Sigmoid colon (tissue), 4 donors: Measurements from ENCODE around the gene GLA.

Experiments used
- EP300 ChIP-seq, 4 donors: sonication (generic); formaldehyde crosslinking; IDR thresholded peaks; one replicate each; pipeline ENCODE4 v1.6.1; 2017; ENCODE audit warnings: antibody characterized with exemption in 4 of 4
- TF ChIP-seq, protein P1 (sequence below), 4 experiments: fragments of 450-650 bp in 3 of 4; fragments of 200-600 bp in 1 of 4; IDR thresholded peaks; one replicate each; pipeline ENCODE4 v1.5.1; 2016 to 2019; ENCODE audit warnings: antibody characterized with exemption in 4 of 4, mild to moderate bottlenecking in 3 of 4, moderate library complexity in 2 of 4

DNA sequence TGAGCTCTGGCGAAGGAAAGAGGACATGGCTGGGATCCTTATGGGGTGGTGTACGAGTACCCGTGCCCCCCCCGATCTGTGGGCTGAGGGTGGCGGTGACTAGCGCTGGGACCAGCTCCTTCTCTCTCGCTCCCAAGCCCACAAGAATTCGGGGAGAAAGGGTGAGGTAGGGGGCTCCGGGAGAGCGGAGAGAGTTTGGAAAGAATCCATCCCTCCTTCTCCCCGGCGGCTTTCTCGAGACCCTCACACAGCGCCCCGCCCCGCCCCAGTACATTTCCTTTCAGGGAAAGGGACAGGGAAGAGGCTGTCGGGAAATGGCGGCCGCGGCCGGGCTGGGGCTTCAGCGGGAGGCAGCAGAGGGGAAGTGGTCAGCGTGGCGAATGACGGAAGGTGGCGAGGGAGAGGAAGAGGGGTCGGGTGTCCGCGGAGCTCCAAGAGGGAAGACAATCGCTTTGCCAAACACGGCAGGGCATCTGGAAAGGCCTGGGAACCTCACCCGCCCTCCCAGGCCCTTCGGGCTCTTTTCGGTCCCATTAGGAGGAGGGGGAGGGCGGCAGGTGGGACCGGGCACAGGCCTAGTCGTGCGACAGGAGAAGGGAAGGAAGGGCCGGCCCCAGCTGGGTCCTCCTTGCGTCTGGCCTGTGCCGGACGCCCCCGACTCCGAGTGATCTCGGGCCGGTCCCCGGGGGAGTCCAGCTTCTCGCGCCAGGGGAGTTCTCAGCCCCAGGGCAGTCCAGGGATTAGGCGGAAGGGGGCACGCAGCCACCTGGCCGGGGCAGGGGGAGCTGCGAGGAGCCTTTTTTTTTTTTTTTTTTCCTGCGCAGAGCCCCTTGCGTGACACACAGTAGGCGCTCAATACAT is 10.5 kb upstream of the GLA start:
- TF ChIP-seq, protein P1, sequence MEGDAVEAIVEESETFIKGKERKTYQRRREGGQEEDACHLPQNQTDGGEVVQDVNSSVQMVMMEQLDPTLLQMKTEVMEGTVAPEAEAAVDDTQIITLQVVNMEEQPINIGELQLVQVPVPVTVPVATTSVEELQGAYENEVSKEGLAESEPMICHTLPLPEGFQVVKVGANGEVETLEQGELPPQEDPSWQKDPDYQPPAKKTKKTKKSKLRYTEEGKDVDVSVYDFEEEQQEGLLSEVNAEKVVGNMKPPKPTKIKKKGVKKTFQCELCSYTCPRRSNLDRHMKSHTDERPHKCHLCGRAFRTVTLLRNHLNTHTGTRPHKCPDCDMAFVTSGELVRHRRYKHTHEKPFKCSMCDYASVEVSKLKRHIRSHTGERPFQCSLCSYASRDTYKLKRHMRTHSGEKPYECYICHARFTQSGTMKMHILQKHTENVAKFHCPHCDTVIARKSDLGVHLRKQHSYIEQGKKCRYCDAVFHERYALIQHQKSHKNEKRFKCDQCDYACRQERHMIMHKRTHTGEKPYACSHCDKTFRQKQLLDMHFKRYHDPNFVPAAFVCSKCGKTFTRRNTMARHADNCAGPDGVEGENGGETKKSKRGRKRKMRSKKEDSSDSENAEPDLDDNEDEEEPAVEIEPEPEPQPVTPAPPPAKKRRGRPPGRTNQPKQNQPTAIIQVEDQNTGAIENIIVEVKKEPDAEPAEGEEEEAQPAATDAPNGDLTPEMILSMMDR (IDR thresholded peaks at IDR 0.05) = no peak
- no peak for TF ChIP-seq EP300 (IDR thresholded peaks at IDR 0.05)
